GM19238 (cell line): Measurements from ENCODE around the gene LTBP1.
"Not testable (repeated sequence)": the region's sequence is repeated elsewhere in the genome, so short reads cannot be mapped to it uniquely, and the experiment has no call there.

Source experiments
- DNase-seq: peaks from one replicate; pipeline ENCODE4 v3.0.0; 2011; ENCODE audit warnings: low spot score; ENCODE audit not compliant: insufficient read length

LTBP1 gene

GRCh38 chr2:32960647-32961403 is 14.1 kb downstream of the LTBP1 start:
- DNase-seq, result no peak

GRCh38 chr2:32962690-32963089 is 15.9 kb downstream of the LTBP1 start:
- DNase-seq, result no peak

DNA sequence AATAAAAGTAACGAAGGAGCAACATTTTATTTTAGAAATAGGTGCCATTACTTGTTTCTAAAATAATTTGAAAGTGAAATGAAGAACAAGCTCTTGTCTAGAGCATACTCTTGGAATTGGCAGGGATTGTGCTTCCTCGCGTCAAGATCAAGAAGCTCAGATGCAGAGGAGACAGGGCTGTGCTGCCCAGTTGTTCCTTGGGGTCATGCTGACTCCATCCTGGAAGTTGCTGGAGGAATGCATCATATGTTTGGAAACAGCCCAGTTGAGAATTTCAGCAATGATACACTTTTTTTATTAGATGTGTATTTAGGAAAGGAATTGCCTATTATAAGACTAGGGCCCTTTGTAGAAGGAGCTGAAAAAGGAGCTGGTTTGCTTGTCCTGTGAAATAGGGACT is 17.2 kb downstream of the LTBP1 start:
- no peak for DNase-seq

GRCh38 chr2:32965523-32966171 is 18.9 kb downstream of the LTBP1 start:
- no peak for DNase-seq

GRCh38 chr2:32969444-32970162 is 22.9 kb downstream of the LTBP1 start:
- no peak for DNase-seq

- DNase-seq, result not testable (repeated sequence)
Measured at GRCh38 chr2:32973772-32974171, 27.0 kb downstream of the LTBP1 start.

- DNase-seq, result no peak
Measured at GRCh38 chr2:32976409-32977063, 29.8 kb downstream of the LTBP1 start.

DNA sequence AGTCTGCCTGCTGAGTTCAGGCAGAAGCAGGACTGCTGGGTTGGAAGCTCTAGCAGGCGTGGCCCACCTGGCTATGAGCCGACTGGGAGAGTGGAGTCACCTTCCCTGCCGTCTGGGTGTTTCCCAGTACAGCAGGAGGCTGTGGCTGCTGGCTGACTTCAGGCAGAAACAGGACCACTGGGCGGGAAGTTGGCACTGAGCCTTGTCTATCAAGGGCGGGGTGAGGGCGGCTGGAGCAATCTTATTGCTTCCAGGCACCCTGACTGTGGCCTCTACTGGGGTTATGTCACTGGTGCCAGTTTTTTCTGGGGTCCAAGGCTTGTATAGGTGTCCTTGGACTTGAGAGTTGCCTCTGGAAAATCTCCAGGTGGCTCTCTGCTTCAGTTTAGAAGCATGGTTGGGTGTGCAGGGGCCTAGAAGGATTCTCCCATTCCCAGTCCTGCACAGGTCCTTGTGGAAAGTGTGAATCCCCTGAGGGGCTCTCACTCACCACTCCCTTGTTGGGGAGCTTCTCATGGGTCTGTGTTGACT is 30.5 kb downstream of the LTBP1 start:
- DNase-seq, result no peak

DNA sequence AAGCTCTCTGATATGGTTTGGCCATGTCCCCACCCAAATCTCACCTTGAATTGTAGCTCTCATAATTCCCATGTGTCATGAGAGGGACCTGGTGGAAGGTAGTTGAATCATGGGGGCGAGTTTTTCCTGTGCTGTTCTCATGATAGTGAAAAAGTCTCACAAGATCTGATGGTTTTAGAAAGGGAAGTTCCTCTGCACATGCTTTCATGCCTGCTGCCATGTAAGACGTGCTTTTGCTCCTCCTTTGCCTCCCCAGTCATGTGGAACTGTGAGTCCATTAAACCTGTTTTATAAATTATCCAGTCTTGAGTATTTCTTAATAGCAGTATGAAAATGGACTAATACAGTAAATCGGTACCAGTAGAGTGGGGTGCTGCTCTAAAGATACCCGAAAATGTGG is 34.9 kb downstream of the LTBP1 start:
- DNase-seq, result no peak

- DNase-seq, result not testable (repeated sequence)
Measured at GRCh38 chr2:32983193-32983924, 36.6 kb downstream of the LTBP1 start.

GRCh38 chr2:32986480-32986879 is 39.7 kb downstream of the LTBP1 start:
- DNase-seq, result no peak

DNA sequence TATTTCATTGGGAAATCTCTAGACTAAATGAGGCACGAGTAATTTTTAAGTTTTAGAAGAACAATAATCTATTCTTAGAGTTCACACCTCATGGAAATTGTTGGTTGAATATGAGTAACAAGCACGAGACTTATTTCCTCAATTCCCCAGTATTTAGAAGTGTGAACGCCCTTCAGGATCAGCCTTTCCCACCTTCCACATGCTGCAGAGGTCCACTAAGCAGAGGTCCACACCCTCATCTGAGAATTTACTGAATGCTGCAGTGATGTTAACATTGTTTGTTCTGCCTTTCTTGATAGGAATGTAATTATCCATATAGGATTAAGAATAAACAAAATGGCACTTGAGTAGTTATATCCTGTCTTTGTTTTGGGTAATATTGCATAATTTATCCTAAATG is 41.8 kb downstream of the LTBP1 start:
- no peak for DNase-seq

DNA sequence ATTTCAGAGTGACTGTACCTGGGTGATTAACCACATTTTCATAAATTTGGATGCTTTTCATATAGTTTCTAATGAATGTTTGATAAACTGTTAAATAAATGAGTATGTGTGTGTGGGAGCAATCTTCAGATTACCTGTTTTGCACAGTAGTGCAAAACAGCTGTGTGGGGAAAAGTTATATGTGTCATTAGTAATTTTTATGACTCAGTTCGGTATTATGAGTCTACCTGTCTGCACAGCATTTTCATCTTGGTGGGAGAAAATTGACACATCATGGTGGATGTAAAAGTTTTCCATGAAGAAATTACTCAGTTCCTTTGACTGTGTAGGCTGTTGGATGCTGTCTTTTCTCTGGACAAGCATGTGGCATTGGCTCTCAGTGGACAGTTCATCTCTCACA is 43.8 kb downstream of the LTBP1 start:
- no peak for DNase-seq

DNA sequence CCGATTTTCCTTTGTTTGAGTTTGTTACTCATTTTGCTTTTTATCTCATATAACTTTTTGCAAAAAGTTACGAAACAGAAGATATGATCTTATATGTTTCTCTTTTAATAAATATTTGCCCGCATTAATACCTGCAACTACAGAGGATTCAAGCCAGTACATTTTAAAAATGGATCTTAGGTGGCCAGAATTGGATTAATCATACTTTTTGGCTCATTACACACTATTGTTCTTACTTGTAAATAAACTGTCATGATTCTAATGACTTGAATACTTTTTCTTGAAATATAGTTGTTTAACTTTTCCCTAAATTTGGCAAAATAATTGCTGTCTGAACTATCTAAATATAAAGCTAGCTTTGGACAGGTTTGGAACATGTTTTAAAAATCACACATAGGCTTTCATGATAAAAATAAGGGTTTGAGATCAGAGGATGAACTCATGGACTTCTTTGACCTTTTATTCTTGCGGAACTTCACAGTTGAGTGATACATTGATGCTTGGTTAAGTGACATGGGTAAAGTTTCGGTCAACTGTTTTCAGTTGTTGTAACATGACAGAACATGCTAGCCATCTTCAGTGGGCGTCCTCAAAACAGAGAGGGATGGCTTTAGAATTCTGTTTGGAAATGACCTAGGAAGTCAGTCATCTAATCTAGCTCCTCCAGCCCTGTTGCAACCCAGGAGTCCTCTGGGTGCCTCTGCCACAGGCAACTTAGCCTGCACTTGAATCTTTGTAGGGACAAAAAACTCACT is 44.5 kb downstream of the LTBP1 start:
- DNase-seq, result no peak

DNA sequence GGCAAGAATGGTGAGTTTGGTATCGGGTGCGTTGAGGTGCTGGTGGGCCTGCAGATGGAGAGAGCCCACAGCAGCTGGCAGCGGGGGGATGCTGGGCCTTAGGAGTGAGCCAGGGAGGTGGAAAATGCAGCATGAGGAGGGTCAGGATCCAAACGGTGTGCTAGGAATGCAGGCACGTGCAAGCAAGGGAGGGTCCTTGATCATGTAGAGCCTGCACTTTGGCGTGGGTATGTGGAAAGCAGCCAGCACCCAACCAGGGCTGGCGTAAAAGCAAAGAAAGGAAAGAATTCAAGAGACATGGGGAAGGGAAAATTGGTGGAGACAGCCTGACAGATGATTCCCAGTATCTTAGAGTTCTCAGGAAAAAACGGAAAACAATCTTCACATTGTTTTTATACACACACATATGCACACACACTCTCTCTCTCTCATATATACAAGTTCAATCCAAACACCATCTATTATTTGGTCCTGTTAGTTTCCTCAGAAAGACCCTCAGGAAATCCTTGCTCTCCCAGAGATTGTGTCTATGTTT is 46.3 kb downstream of the LTBP1 start:
- no peak for DNase-seq

GRCh38 chr2:32997705-32998104 is 51.0 kb downstream of the LTBP1 start:
- DNase-seq, result no peak

DNA sequence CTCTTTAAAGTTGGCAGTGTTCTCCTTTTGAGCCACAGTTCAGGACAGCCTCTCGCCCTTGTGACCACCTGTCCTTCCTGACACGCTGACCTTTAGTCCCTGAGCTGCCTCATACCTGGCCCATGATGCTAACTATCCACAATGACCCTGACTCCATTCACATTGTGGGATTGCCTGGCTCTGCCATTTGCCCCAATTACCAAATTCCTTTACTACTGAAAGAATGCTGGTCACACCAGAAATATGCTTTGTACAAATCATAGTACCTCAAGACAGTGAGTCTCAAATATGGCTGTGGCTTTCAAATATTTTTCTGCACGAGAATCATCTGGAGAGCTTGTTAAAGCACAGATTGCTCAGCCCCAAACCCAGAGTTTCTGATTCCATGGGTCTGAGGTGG is 54.2 kb downstream of the LTBP1 start:
- DNase-seq, result no peak

DNA sequence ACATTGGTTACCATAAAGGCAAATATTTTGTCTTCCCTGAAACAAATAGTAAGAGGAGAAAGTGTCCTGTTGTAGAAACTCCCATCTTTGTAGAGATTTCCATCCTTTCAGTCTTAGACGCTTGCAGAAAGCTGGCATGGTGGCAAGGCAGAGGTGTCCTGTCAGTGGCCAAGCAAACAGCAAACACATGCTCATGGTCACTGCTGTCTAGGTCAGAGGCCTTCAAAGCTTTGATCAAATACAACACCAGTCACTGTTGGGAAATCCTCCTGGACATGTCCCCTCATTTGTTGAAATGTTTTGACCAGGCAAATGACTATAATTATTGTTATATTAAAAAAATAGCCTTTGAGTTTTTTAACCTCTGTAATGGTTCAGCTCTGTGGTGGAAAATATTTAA is 55.1 kb downstream of the LTBP1 start:
- no peak for DNase-seq

DNA sequence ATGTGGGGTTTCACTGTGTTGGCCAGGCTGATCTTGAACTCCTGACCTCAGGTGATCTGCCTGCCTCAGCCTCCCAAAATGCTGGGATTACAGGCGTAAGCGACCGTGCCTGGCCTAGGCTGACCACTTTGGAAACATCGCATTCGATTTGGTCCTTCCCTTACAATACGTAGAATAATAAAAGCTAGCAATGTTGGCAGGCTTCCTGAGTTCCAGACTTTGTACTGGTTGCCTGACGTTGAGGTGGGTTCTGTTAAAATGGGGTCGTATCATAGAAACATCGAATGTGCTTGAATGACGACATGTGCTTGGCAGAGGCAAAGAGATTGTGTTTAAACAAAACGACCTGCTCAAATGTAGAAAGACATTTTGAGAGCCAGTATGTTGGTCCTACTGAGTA is 56.1 kb downstream of the LTBP1 start:
- DNase-seq, result no peak

DNA sequence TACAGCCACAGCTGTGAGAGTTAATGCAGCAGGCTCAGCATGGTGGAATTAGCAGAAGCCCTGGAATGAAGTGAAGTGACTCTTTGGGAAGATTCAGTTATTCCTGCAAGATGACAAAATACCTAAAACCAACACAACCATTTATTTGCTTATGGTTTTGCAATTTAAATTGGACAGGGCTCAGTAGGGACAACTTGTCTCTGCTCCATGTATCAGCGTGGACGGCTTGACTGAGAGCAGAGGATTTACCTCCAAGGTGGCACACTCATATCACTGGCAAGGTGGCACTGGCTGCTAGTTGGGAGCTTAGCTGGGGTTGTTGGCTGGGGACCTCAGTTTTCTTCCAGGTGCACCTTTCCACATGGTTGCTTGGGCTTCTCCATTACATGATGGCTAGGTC is 58.3 kb downstream of the LTBP1 start:
- DNase-seq, result no peak
